Measurements from ENCODE around the gene PACS1. TPM values are rescaled to one million over a fixed set of nuclear protein-coding genes. Genes with fewer than 3 reads are reported as not detected.
"Not testable (repeated sequence)": the region's sequence is repeated elsewhere in the genome, so short reads cannot be mapped to it uniquely, and the experiment has no call there.

PACS1 gene
- total RNA-seq, 4 donors from 2014 or later, result 32.0 to 62.7 (median 51.8) TPM

DNA sequence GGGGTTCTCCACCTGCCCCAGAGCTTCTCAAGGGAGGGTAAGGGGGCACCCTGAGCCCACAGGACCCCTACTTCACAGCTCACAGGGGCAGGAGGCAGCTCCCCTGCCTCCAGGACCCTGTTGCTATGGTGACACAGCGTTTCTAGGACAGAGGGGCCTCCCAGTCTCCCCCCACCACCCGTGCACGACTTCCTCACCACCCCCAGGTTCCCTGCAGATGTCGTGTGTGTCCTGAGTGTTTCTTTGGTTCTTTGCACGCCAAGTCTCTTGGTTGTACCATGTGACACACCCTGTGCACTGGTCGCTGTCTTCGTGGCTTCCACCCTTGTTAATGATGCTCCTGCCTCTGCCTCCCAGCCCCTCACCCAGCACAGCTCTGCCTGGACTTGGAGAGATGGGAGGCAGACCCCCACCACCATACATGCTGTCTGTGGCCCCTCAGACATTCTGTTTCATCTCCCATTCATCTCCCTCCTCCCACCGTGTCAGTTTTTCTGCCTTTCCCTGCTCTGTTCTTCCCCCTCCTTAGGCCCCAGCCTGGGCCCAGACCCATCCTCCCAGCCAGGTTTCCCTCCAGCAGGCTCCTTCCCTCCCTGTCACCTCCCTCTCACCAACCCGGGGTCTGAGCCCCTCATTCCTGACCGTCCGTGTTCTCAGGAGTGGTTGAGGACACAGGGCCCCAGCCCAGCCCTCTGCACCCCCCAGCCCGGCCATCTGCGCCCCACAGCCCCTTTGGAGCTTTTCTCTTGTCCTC, 173.9 kb downstream of the PACS1 start:
- Histone ChIP-seq H3K4me3 (no peak overlapping the region), H3K9me3 (no peaks in the 10 kb centered on the region), H3K4me1 (no peaks in the 10 kb centered on the region), H3K27ac (no peak overlapping the region), H3K36me3 (peaks cover 0 to 89% (median 17%) of the 10 kb centered on the region in 3 donors), H3K27me3 (no peaks in the 10 kb centered on the region)
- no peak for TF ChIP-seq POLR2A (IDR thresholded peaks at IDR 0.05)
- TF ChIP-seq, protein P1, sequence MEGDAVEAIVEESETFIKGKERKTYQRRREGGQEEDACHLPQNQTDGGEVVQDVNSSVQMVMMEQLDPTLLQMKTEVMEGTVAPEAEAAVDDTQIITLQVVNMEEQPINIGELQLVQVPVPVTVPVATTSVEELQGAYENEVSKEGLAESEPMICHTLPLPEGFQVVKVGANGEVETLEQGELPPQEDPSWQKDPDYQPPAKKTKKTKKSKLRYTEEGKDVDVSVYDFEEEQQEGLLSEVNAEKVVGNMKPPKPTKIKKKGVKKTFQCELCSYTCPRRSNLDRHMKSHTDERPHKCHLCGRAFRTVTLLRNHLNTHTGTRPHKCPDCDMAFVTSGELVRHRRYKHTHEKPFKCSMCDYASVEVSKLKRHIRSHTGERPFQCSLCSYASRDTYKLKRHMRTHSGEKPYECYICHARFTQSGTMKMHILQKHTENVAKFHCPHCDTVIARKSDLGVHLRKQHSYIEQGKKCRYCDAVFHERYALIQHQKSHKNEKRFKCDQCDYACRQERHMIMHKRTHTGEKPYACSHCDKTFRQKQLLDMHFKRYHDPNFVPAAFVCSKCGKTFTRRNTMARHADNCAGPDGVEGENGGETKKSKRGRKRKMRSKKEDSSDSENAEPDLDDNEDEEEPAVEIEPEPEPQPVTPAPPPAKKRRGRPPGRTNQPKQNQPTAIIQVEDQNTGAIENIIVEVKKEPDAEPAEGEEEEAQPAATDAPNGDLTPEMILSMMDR (IDR thresholded peaks at IDR 0.05), result no peak
- WGBS, 2 donors, result 71% methylated on average over 12 to 13 of the region's 13 CpGs
- DNase-seq (ENCODE audit: low spot score in 2 of 2), result no peak

- H3K9me3 ChIP-seq, result no peaks in the 10 kb centered on the region
- H3K4me1 ChIP-seq, result no peaks in the 10 kb centered on the region
- H3K27ac ChIP-seq, result no peak overlapping the region
- peaks cover 0 to 72% (median under 1%) of the 10 kb centered on the region in 3 donors for H3K36me3 ChIP-seq
- H3K4me3 ChIP-seq, result no peak overlapping the region
- WGBS, 2 donors, result 87 to 90% methylated on average over 4 of the region's 4 CpGs
- TF ChIP-seq, protein P1 (IDR thresholded peaks at IDR 0.05), result no peak
- TF ChIP-seq POLR2A (IDR thresholded peaks at IDR 0.05) (no peak), EP300 (IDR thresholded peaks at IDR 0.05) (no peak)
- H3K27me3 ChIP-seq, result no peaks in the 10 kb centered on the region
- DNase-seq (ENCODE audit: low spot score in 2 of 2), result no peak
These were observed 177.2 kb downstream of the PACS1 start for GRCh38 chr11:66247295-66247694.

- Histone ChIP-seq H3K4me3 (no peak overlapping the region), H3K27ac (no peak overlapping the region), H3K36me3 (peaks cover 0 to 67% (median 0%) of the 10 kb centered on the region in 3 donors), H3K27me3 (no peaks in the 10 kb centered on the region), H3K4me1 (no peaks in the 10 kb centered on the region), H3K9me3 (no peaks in the 10 kb centered on the region)
- no peak for DNase-seq (ENCODE audit: low spot score in 2 of 2)
- 88 to 90% methylated on average over 3 of the region's 3 CpGs for WGBS, 2 donors
- TF ChIP-seq POLR2A (IDR thresholded peaks at IDR 0.05) (no peak), EP300 (IDR thresholded peaks at IDR 0.05) (no peak)
- TF ChIP-seq, protein P1 (IDR thresholded peaks at IDR 0.05), result no peak
These were observed 177.7 kb downstream of the PACS1 start for GRCh38 chr11:66247801-66248200.

GRCh38 chr11:66248903-66249302, 178.8 kb downstream of the PACS1 start:
- 83 to 84% methylated on average over 6 of the region's 6 CpGs for WGBS, 2 donors
- Histone ChIP-seq H3K27me3 (no peaks in the 10 kb centered on the region), H3K36me3 (peaks cover 0 to 56% (median 0%) of the 10 kb centered on the region in 3 donors), H3K4me3 (no peak overlapping the region), H3K27ac (no peak overlapping the region), H3K9me3 (no peaks in the 10 kb centered on the region), H3K4me1 (no peaks in the 10 kb centered on the region)
- TF ChIP-seq, protein P1 (IDR thresholded peaks at IDR 0.05), result no peak
- no peak for TF ChIP-seq EP300 (IDR thresholded peaks at IDR 0.05)
- TF ChIP-seq POLR2A (IDR thresholded peaks at IDR 0.05), result no peak
- no peak for DNase-seq (ENCODE audit: low spot score in 2 of 2)

- DNase-seq (ENCODE audit: low spot score in 2 of 2), result no peak
- Histone ChIP-seq H3K27ac (no peak overlapping the region), H3K4me3 (no peak overlapping the region), H3K36me3 (peaks cover 0 to 29% (median 0%) of the 10 kb centered on the region in 3 donors), H3K4me1 (peaks cover 0 to 5% (median 0%) of the 10 kb centered on the region in 4 donors), H3K9me3 (no peaks in the 10 kb centered on the region), H3K27me3 (no peaks in the 10 kb centered on the region)
- 66 to 68% methylated on average over 7 of the region's 7 CpGs for WGBS, 2 donors
- TF ChIP-seq EP300 (IDR thresholded peaks at IDR 0.05) (no peak), POLR2A (IDR thresholded peaks at IDR 0.05) (no peak)
- TF ChIP-seq, protein P1 (IDR thresholded peaks at IDR 0.05), result no peak
These were observed 181.7 kb downstream of the PACS1 start for GRCh38 chr11:66251809-66252208.

DNA sequence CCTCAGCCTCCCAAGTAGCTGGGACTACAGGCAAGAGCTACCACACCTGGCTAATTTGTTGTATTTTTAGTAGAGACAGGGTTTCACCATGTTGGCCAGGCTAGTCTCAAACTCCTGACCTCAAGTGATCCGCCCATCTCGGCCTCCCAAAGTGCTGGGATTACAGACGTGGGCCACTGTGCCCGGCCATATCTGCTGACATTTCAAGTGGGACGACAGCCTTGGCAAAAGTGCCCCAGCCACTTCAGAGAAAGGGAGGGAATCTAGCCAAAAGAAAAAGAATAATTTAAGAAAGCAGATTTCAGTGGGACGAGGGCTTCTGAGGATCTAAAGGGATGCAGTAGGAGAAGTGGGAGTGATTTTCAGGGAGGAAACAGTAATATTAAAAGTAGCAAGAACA, 183.0 kb downstream of the PACS1 start:
- H3K27ac ChIP-seq; H3K4me1 ChIP-seq; H3K27me3 ChIP-seq; H3K4me3 ChIP-seq; H3K9me3 ChIP-seq; DNase-seq (ENCODE audit: low spot score in 2 of 2): not testable (repeated sequence)
- 52 to 71% methylated on average over 6 of the region's 6 CpGs for WGBS, 2 donors
- H3K36me3 ChIP-seq, result peaks cover 0 to 17% (median 0%) of the 10 kb centered on the region in 3 donors
